HG03139 (cell line): ENCODE results near the gene KSR1.

Experiments used
- ATAC-seq: cut with Tn5 transposase; IDR thresholded peaks from one replicate; pipeline ENCODE4 v1.9.1; 2021; ENCODE audit not compliant: unreplicated experiment

Gene KSR1

DNA sequence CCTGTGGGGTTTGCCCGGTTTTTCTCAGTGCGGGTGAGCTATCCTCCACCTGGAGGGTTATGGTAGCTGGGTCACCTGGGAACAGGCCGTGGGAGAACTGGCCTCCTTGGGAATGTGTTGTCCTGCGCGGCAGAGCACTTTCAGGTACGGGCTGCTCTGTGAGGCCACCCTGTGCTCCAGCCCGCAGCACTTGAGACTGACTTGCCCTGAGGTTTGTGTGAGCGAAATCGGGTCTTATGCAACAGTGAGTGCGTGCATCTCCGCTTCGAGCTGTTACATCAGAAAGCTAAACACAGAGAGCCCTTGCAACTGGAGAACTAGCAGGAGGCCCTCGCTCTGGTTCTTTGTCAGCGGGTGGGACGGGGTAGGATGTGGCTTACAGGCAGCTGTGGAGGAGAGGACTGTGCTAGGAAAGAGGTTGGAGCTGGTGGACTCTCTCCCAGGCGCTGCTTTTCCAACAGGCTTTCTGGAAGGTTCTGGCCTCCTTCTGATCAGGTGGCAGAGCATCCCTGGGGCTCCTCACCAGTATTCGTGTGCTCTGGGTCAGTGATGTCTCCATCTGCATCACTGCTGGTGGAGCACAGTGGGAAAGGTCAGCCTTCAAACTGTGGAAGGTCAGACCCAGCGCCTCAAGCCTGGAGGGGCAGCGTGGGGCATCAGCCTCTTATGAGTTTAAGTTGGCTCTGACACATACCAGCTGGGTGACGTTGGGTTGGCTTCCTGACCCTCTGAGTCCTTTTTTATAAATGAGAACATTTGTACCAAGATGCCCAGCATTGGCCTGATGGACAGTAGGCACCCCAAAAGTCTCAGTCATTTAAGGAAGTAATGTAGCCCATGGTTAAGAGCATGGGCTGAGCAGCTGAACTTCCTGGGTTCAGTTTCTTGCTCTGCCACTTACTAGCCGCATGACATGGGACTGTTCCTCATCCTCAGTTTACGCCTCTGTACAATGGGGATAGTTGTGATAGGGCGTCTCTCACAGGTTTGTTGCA lies 76.3 kb downstream of the KSR1 start:
- ATAC-seq, result no peak

DNA sequence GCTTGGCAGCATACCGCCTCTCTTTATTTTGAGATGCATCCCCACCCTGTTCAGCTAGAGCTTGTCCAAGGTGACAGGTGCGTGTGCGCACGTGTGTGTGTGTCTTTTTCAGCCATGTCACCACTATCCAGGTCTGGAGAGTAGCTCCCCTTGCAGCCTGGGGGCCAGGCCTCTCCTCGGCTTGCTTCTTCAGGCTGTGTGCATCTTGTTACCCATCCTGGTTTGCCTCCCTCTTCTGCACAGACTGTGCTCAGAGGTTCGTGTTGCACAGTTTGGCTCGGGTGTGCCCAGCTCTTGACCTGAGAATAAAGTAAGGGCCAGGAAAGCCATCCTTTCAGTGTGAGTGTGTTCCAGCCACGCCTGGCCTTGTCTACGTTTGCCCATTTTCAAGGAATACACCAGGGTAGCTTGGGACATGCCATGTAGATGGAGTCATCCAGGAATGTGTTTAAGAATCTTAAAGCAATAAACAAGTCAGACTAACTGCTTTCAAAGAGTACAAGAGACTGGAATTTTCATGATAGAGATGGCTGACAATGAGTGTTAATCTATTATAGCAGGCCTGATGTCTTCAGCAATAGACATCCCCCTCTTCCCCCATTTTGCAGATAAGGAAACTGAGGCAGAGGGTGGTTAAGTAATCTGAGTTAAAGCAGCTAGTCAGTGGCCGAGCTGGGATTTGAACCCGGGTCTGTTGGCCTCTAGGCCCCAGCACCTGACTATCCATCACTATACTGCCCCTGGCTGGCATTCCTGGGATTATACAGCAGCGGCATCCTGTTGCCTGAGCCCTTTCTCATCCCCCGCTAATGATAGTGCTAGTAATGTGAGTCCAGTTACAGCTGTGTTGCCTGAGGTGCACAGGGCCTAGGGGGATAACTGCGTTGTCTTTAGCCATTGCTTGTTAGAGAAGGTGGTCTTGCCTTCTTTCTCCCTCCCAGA lies 77.9 kb downstream of the KSR1 start:
- no peak for ATAC-seq

- ATAC-seq, result no peak
Observed at GRCh38 chr17:27535178-27535928, 79.1 kb downstream of the KSR1 start.

DNA sequence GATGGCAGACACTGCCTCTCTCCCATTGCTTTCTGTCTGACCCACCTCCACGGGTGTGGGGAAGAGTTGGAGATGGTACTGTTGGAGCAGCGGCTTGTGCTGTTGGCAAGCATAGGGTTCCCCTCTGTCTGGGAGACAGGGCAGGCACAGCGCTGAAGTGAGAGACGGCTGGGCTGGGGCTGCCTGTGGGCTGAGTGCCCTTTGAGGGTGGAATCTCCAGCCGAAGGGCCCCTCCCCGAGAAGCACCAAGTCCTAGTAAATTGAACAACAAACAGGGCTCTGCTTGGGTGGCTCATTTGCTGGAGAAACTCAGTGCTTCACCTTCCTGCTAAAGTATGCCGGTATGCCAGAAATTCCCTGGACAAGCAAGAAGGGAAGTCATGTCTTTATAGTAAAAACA lies 79.7 kb downstream of the KSR1 start:
- ATAC-seq, result no peak

DNA sequence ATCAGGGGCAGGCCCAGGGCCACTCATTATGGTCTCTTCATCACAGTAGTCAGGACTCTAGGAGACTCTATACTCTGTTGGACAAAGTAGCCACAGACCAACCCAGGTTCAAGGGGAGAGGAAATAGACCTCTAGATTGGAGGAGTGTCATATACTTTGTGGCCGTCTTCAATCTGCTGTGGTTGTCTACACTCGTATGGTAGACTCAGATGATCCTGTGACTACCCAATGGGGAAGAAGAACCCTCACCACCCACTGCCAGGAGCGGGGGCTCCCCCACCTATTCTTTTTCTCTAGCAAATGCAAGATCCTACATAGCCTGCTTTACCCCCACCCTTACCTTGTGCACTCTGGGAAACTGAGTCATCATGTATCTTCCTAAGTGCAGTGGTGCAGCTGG lies 80.5 kb downstream of the KSR1 start:
- no peak for ATAC-seq

DNA sequence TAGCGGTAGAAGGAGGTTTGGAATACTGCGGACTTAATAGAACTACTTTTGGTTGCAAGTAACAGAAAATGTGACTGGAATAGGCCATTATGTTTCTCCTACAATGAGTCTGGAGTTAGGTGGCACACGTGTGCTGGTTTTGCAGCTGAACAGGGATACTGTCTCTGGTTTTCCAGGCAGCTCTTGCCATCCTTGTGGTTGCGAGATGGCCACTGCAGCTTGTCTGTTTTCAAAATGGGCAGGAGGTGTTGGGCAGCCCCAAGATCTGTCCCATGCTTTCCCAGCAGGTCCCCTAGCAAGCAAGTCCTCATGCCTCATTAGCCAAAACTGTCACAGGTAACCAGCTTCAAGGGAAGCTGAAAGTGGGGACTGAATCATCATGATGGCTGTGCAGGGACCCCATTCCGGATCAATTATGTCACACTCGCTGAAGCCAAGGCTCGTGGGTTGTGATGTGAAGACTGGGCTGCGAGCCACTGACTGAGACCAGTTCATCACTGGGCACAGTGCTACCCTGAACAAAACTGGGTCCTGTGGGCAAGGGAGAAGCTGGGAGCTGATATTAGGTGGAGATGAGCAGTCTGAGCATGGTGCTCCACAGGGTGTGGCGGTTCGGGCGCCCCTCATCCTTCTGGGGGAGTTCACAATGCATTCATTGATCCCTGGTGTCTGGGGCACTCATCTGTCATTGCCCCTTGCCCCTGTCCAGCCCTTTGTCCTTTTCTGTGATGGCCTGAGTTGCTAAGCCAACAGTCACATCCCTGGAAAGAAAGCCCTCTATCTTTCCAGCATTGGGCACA lies 82.1 kb downstream of the KSR1 start:
- ATAC-seq, result no peak

GRCh38 chr17:27539152-27539551 lies 82.9 kb downstream of the KSR1 start:
- ATAC-seq, result no peak

DNA sequence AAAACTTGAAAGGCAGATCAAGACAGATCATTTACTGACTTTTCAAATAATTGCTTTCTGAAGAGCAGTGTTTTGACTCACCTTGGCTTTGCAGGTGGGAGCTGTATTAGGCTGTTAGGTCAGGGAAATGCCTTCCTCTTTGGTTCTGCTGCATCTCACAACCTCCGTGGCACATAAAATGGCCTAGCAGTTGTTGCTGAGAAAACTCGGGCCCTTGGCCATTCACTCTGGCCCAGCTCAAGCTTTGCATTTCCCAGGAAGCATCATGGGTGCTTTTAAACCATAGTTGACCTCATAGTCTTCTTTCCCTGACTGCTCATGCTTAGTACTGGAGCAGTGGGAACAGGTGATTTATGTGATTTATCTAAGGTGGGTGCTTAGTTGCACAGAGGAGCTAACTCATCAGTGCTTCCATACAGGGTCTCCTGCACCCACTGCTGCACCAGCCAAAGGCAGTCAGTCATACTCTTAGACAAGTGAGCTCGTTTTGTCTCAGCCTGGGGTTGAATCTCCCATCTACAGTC lies 83.6 kb downstream of the KSR1 start:
- ATAC-seq, result no peak

- ATAC-seq, result no peak
Observed at GRCh38 chr17:27540318-27541101, 84.3 kb downstream of the KSR1 start.

DNA sequence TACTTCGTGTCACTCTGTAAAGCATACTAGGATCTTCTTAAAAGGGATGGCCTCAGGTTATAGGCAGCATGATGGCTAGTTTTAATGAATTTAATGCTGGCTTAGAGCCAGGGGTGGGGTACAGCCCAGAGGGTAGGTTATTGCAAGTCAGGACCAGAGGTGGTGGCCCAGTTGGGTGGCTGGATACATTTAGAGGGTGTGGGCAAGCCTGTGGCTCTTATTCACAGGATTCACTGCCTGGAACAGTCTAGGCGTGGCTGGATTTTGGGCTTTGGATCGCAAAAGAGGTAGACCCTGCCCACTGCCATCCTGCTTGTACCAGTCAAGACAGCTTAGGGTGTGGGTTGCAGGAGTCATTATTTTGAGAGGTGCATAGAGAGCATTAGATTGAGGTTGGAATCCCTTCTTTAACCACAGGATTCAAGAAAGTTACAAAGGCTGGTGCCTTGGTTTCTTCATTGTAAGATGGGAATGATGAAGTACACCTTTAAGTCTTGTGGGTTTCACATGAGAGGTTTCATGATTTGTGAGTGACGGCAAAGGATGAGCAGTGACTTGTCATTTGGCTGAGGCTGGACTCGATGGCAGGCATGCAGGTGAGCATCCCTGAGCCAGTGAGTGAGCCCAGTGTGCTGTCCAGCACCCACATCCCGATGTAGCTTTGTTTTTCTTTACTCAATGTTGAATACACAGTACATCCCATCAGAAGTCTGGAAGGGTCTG lies 85.2 kb downstream of the KSR1 start:
- no peak for ATAC-seq

GRCh38 chr17:27542841-27543463 lies 86.7 kb downstream of the KSR1 start:
- ATAC-seq, result no peak

- no peak for ATAC-seq
Observed at GRCh38 chr17:27543464-27543856, 87.2 kb downstream of the KSR1 start.

GRCh38 chr17:27543958-27544349 lies 87.7 kb downstream of the KSR1 start:
- no peak for ATAC-seq

GRCh38 chr17:27544350-27545131 lies 88.3 kb downstream of the KSR1 start:
- ATAC-seq, result peak; percentile 75

DNA sequence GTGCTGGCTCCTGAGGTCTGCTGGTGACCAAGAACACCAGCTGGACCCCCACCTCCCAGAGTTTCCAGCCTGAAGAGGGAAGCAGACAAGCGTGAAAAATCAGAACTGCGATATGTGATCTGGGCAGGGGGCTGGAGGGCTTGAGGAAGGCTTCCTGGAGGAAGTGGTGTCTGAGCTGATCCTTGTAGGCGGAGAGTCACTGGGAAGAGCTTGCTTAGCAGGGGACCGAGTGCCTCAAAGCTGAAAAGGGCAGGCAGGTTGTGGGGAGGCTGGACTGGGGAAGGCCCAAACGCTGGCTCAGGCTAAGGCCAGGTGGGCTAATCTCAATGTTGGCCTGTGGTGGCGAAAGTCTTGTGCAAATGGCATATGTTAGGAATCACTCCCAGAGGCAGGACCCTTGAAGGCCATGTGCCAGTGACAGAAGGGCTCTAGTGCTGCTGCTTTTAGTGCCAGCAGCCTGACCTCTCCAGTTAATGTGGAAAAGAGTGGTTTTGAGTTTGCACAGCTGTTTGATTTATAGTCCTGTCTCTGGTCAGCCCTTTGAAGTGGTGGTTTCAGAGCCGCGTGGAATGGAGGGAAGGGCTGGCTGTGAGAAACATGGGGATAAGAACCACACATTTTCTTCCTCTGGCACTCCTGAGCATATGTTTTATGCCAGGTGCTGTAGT lies 89.4 kb downstream of the KSR1 start:
- no peak for ATAC-seq

GRCh38 chr17:27546624-27547300 lies 90.5 kb downstream of the KSR1 start:
- ATAC-seq, result peak; percentile 32
